ENCODE data around the gene YBEY.

YBEY gene

GRCh38 chr21:46246345-46246744 is 39.8 kb upstream of the YBEY start:
- TF ChIP-seq ZNF565 (CRISPR knock-in tag; conservative IDR thresholded peaks at IDR 0.05; ENCODE audit: low read depth), result no peak
- TF ChIP-seq, protein P1, sequence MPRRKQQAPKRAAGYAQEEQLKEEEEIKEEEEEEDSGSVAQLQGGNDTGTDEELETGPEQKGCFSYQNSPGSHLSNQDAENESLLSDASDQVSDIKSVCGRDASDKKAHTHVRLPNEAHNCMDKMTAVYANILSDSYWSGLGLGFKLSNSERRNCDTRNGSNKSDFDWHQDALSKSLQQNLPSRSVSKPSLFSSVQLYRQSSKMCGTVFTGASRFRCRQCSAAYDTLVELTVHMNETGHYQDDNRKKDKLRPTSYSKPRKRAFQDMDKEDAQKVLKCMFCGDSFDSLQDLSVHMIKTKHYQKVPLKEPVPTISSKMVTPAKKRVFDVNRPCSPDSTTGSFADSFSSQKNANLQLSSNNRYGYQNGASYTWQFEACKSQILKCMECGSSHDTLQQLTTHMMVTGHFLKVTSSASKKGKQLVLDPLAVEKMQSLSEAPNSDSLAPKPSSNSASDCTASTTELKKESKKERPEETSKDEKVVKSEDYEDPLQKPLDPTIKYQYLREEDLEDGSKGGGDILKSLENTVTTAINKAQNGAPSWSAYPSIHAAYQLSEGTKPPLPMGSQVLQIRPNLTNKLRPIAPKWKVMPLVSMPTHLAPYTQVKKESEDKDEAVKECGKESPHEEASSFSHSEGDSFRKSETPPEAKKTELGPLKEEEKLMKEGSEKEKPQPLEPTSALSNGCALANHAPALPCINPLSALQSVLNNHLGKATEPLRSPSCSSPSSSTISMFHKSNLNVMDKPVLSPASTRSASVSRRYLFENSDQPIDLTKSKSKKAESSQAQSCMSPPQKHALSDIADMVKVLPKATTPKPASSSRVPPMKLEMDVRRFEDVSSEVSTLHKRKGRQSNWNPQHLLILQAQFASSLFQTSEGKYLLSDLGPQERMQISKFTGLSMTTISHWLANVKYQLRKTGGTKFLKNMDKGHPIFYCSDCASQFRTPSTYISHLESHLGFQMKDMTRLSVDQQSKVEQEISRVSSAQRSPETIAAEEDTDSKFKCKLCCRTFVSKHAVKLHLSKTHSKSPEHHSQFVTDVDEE (CRISPR knock-in tag; IDR thresholded peaks at IDR 0.05), result no peak
- TF ChIP-seq ZNF70 (CRISPR knock-in tag; IDR thresholded peaks at IDR 0.05), result no peak
- TF ChIP-seq, protein P2, sequence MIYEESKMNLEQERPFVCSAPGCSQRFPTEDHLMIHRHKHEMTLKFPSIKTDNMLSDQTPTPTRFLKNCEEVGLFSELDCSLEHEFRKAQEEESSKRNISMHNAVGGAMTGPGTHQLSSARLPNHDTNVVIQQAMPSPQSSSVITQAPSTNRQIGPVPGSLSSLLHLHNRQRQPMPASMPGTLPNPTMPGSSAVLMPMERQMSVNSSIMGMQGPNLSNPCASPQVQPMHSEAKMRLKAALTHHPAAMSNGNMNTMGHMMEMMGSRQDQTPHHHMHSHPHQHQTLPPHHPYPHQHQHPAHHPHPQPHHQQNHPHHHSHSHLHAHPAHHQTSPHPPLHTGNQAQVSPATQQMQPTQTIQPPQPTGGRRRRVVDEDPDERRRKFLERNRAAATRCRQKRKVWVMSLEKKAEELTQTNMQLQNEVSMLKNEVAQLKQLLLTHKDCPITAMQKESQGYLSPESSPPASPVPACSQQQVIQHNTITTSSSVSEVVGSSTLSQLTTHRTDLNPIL (CRISPR knock-in tag; IDR thresholded peaks at IDR 0.05; ENCODE audit: low read depth), result no peak
- no peak for TF ChIP-seq RARB (CRISPR knock-in tag; IDR thresholded peaks at IDR 0.05)
- no peak for TF ChIP-seq ISL1 (CRISPR knock-in tag; IDR thresholded peaks at IDR 0.05)
- TF ChIP-seq SNAI2 (CRISPR knock-in tag; IDR thresholded peaks at IDR 0.05), result no peak
- TF ChIP-seq ARNTL (CRISPR knock-in tag; IDR thresholded peaks at IDR 0.05; ENCODE audit: borderline replicate concordance, low read depth), result no peak
- TF ChIP-seq ZFP3 (CRISPR knock-in tag; IDR thresholded peaks at IDR 0.05), result no peak
- TF ChIP-seq, protein P3, sequence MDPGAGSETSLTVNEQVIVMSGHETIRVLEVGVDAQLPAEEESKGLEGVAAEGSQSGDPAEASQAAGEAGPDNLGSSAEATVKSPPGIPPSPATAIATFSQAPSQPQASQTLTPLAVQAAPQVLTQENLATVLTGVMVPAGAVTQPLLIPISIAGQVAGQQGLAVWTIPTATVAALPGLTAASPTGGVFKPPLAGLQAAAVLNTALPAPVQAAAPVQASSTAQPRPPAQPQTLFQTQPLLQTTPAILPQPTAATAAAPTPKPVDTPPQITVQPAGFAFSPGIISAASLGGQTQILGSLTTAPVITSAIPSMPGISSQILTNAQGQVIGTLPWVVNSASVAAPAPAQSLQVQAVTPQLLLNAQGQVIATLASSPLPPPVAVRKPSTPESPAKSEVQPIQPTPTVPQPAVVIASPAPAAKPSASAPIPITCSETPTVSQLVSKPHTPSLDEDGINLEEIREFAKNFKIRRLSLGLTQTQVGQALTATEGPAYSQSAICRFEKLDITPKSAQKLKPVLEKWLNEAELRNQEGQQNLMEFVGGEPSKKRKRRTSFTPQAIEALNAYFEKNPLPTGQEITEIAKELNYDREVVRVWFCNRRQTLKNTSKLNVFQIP (CRISPR knock-in tag; IDR thresholded peaks at IDR 0.05; ENCODE audit: borderline replicate concordance, low read depth), result no peak
- no peak for TF ChIP-seq ZNF8 (CRISPR knock-in tag; IDR thresholded peaks at IDR 0.05)
- TF ChIP-seq ZC3H10 (CRISPR knock-in tag; IDR thresholded peaks at IDR 0.05), result no peak
- TF ChIP-seq PATZ1 (CRISPR knock-in tag; IDR thresholded peaks at IDR 0.05; ENCODE audit: borderline replicate concordance), result no peak
- TF ChIP-seq TCF4 (CRISPR knock-in tag; IDR thresholded peaks at IDR 0.05; ENCODE audit: borderline replicate concordance), result no peak
- ATAC-seq, result no peak

GRCh38 chr21:46247699-46248421 is 38.3 kb upstream of the YBEY start:
- no peak for ATAC-seq
- no peak for TF ChIP-seq CSDC2 (CRISPR knock-in tag; IDR thresholded peaks at IDR 0.05)
- no peak for TF ChIP-seq ZNF70 (CRISPR knock-in tag; IDR thresholded peaks at IDR 0.05)
- TF ChIP-seq CSRNP3 (CRISPR knock-in tag; IDR thresholded peaks at IDR 0.05), result no peak
- no peak for TF ChIP-seq ZNF8 (CRISPR knock-in tag; IDR thresholded peaks at IDR 0.05)
- TF ChIP-seq GLIS3 (CRISPR knock-in tag; IDR thresholded peaks at IDR 0.05), result no peak

GRCh38 chr21:46248422-46248782 is 37.7 kb upstream of the YBEY start:
- no peak for ATAC-seq
- no peak for TF ChIP-seq ZFP3 (CRISPR knock-in tag; IDR thresholded peaks at IDR 0.05)
- TF ChIP-seq, protein P3 (CRISPR knock-in tag; IDR thresholded peaks at IDR 0.05; ENCODE audit: borderline replicate concordance, low read depth), result no peak
- no peak for TF ChIP-seq OSR1 (CRISPR knock-in tag; IDR thresholded peaks at IDR 0.05)

Measured in SK-N-SH treated with all-trans-retinoic acid at 6 μM for 48 hours (cell line).